KMS-11 (cell line): ENCODE measurements around the gene MT2A.

Source experiments
- H2AFZ ChIP-seq: fragments of 200-600 bp; sonication (generic); 2 replicates; pipeline ENCODE4 v1.6.1; 2016; ENCODE audit warnings: antibody characterized with exemption, mixed run types, low read depth
- H3K27ac ChIP-seq: fragments of 200-600 bp; sonication (generic); 2 replicates; pipeline ENCODE4 v1.6.1; 2016; ENCODE audit warnings: mild to moderate bottlenecking, mixed run types
- H3K27me3 ChIP-seq: fragments of 200-600 bp; sonication (generic); 2 replicates; pipeline ENCODE4 v1.6.1; 2017; ENCODE audit warnings: mild to moderate bottlenecking, low read depth, mixed run types, moderate library complexity; ENCODE audit not compliant: insufficient read depth
- H3K36me3 ChIP-seq: fragments of 200-600 bp; sonication (generic); 2 replicates; pipeline ENCODE4 v1.6.1; 2017; ENCODE audit warnings: mild to moderate bottlenecking, mixed run types; ENCODE audit not compliant: insufficient read depth
- H3K4me1 ChIP-seq: fragments of 200-600 bp; sonication (generic); 2 replicates; pipeline ENCODE4 v1.6.1; 2016; ENCODE audit warnings: mild to moderate bottlenecking, low read depth, mixed run types; ENCODE audit not compliant: poor library complexity, severe bottlenecking
- H3K4me2 ChIP-seq: fragments of 200-600 bp; sonication (generic); 2 replicates; pipeline ENCODE4 v1.7.0; 2016; ENCODE audit warnings: mild to moderate bottlenecking, mixed run types
- H3K4me3 ChIP-seq: fragments of 200-600 bp; sonication (generic); IDR thresholded peaks from 2 replicates; pipeline ENCODE4 v1.6.1; 2017; ENCODE audit warnings: low read depth, low read length, mixed read lengths; ENCODE audit not compliant: insufficient read depth
- H3K79me2 ChIP-seq: fragments of 200-600 bp; sonication (generic); 2 replicates; pipeline ENCODE4 v1.6.1; 2016; ENCODE audit warnings: low read depth, mixed run types; ENCODE audit not compliant: insufficient read depth
- H3K9ac ChIP-seq: fragments of 200-600 bp; sonication (generic); 2 replicates; pipeline ENCODE4 v1.6.1; 2016; ENCODE audit warnings: mild to moderate bottlenecking, mixed run types
- H4K20me1 ChIP-seq: fragments of 200-600 bp; sonication (generic); 2 replicates; pipeline ENCODE4 v1.6.1; 2016; ENCODE audit warnings: mild to moderate bottlenecking, mixed run types; ENCODE audit not compliant: insufficient read depth
- TF ChIP-seq, protein P1 (sequence below): fragments of 200-600 bp; sonication (generic); conservative IDR thresholded peaks from 2 replicates; pipeline ENCODE4 v1.6.1; 2017; ENCODE audit warnings: low read depth, mild to moderate bottlenecking, antibody characterized with exemption, low read length, moderate library complexity, mixed read lengths

The MT2A gene

GRCh38 chr16:56564793-56565477, 43.4 kb upstream of the MT2A start, which contains the start of gene MT4:
Gene MT4 (plus strand): TSS chr16:56565073. CDS start chr16:56565129, 56 bp downstream.
- H3K36me3 ChIP-seq: no peaks in the 10 kb centered on the region
- H3K9ac ChIP-seq: no peak within 1 kb of the TSS
- no peaks in the 10 kb centered on the region for H3K4me1 ChIP-seq
- no peaks in the 10 kb centered on the region for H3K79me2 ChIP-seq
- H3K27ac ChIP-seq: no peak within 1 kb of the TSS
- H3K4me3 ChIP-seq: no peak within 1 kb of the TSS
- TF ChIP-seq, protein P1, sequence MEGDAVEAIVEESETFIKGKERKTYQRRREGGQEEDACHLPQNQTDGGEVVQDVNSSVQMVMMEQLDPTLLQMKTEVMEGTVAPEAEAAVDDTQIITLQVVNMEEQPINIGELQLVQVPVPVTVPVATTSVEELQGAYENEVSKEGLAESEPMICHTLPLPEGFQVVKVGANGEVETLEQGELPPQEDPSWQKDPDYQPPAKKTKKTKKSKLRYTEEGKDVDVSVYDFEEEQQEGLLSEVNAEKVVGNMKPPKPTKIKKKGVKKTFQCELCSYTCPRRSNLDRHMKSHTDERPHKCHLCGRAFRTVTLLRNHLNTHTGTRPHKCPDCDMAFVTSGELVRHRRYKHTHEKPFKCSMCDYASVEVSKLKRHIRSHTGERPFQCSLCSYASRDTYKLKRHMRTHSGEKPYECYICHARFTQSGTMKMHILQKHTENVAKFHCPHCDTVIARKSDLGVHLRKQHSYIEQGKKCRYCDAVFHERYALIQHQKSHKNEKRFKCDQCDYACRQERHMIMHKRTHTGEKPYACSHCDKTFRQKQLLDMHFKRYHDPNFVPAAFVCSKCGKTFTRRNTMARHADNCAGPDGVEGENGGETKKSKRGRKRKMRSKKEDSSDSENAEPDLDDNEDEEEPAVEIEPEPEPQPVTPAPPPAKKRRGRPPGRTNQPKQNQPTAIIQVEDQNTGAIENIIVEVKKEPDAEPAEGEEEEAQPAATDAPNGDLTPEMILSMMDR: no peak
- H3K4me2 ChIP-seq: no peak within 1 kb of the TSS
- no peak within 1 kb of the TSS for H2AFZ ChIP-seq
- no peaks in the 10 kb centered on the region for H4K20me1 ChIP-seq
- no peaks in the 10 kb centered on the region for H3K27me3 ChIP-seq

DNA sequence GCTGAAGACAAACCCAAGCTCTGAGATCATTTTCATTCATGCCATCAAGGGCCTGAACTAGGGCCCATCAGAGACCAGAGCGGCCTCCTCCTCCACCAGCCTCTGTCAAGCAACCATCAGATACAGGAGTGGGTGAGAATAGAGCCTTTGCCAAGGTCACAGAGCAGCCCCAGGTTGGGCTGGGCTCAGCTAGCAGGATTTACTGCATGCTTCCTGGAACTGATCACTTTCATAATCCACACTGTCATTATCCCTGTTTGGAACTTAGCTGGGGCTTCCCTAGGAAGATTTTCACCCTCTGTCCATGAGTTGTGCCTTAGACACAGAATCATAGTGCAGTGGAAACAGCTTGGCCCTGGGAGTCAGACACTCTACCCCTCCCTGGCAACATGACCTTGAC, 38.4 kb upstream of the MT2A start:
- TF ChIP-seq, protein P1: no peak
- Histone ChIP-seq H3K9ac (no peak overlapping the region), H4K20me1 (no peaks in the 10 kb centered on the region), H3K4me3 (no peak overlapping the region), H3K4me1 (no peaks in the 10 kb centered on the region), H3K4me2 (no peak overlapping the region), H3K27me3 (no peaks in the 10 kb centered on the region), H3K79me2 (no peaks in the 10 kb centered on the region), H2AFZ (no peak overlapping the region), H3K36me3 (no peaks in the 10 kb centered on the region), H3K27ac (no peak overlapping the region)

DNA sequence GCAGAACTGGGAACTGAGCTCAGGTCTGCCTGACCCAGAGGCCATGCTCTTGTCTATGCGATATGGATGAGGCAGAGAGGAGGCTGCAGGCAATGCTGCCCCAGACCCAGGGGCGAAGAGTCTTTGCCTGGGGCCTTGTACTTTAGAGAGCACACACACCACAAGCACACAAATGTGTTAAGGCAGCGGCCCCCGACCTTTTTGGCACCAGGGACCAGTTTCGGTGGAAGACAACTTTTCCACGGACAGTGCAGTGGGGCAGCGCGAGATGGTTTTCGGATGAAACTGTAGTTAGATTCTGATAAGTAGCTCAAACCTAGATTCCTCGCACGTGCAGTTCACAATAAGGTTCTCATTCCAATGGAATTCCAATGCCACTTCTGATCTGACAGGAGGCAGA, 36.9 kb upstream of the MT2A start:
- no peaks in the 10 kb centered on the region for H4K20me1 ChIP-seq
- H3K4me1 ChIP-seq: no peaks in the 10 kb centered on the region
- no peaks in the 10 kb centered on the region for H3K79me2 ChIP-seq
- no peak overlapping the region for H3K9ac ChIP-seq
- TF ChIP-seq, protein P1: no peak
- no peak overlapping the region for H3K27ac ChIP-seq
- H3K4me3 ChIP-seq: no peak overlapping the region
- H3K36me3 ChIP-seq: no peaks in the 10 kb centered on the region
- H3K4me2 ChIP-seq: no peak overlapping the region
- no peak overlapping the region for H2AFZ ChIP-seq
- no peaks in the 10 kb centered on the region for H3K27me3 ChIP-seq

DNA sequence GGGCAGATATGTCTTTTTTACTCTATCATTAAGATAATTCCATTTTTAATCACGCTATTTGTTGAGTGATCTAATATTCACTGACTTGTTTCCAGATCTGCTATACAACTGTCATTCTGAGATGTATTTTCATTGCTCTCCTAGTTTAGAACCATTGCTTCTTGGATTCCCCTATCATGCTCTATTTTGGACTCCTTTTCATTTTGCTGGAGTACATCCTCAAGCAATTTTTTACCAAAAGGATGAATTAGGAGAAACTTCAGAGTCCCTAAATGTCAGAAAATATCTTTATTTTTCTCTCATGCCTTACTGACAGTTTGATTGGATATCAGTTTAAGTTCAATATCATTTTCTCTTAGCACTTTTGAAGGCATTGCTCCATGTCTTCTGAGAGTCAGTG, 33.8 kb upstream of the MT2A start:
- H3K9ac ChIP-seq: no peak overlapping the region
- no peaks in the 10 kb centered on the region for H3K36me3 ChIP-seq
- H4K20me1 ChIP-seq: no peaks in the 10 kb centered on the region
- TF ChIP-seq, protein P1: no peak
- H3K79me2 ChIP-seq: no peaks in the 10 kb centered on the region
- H2AFZ ChIP-seq: no peak overlapping the region
- no peak overlapping the region for H3K4me3 ChIP-seq
- no peak overlapping the region for H3K4me2 ChIP-seq
- H3K27me3 ChIP-seq: no peaks in the 10 kb centered on the region
- H3K4me1 ChIP-seq: peaks cover 9% of the 10 kb centered on the region
- no peak overlapping the region for H3K27ac ChIP-seq
